ENCODE results near the gene GAS2L3.
"Not testable (repeated sequence)": the region's sequence is repeated elsewhere in the genome, so short reads cannot be mapped to it uniquely, and the experiment has no call there.

GAS2L3 gene

DNA sequence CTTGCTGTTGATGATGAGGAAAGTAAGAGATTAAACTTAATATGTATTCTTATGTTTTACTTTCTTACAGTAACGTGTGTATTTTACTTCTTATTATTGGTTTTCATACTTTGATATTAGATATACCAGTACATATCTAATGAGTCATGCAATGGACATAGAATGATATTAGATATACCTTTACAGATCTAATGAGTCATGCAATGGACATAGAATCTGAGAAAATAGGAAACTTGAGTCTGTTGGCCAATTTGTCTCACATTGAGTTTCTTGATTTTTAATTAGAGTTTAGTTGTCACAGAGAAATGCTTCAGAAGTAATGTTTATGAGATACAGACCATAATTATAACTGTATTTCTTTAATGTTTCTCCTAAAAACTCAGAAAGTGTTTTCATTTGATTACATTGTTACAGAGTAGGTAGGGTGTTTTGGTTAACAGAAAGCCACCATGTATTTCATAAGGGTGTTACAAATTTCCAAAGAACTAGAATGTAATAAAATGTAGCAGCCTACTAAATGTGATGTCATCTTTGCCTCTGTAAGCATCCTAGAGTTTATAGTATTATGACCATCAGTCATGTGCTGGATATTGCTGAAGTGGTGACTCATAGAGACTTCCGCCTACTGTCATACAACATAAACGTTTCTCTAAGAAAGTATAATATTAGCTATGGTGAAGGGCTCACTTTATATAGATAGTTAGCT, 3.0 kb downstream of the GAS2L3 start:
- no peak for DNase-seq

DNA sequence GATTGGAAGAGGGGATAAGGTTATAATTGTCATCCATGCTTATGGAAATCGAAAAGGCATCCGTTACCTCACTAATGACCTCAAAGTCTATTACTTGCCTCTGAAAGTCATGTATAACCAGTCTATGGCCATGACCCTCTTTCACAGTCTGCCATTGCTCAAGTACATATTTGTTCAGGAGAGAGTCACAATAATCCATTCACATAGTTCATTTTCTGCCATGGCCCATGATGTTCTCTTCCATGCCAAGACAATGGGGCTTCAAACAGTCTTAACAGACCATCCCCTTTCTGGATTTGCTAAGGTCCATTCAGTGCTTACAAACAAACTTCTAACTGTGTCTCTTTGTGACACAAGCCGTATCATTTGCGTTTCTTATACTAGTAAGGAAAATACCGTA, 5.4 kb downstream of the GAS2L3 start:
- no peak for DNase-seq

DNA sequence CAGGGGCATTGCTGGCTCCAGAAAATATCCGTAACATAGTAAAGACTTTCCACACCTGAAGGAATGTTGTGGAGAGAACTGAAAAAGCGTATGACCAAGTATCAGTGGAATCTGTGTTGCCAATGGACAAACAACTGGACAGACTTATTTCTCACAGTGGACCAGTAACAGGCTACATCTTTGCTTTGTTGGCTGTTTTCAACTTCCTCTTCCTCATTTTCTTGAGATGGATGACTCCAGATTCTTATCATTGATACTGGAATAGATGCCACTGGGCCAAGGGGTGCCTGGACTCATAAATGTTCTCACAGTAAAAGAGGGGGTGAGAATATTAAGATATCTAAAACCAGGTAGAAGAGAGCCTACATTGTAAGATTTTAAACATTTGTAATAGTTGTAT, 6.4 kb downstream of the GAS2L3 start:
- DNase-seq: no peak

DNA sequence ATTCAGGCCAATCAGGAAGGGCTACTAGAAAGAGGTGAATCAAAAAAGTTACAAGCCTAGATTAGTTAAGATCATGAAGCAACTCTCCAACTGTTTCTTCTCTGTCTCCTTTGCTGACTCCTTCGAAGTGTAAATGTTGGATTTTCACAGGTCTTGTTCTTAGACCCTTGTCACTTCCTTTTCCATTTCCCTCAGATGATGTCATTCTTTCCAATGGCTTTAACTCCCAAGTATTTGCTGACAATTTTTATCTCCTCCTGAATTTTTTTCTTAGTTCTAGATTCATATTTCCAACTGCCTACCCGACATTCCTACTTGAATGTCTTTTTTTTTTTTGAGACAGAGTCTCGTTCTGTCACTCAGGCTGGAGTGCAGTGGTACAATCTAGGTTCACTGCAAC, 10.8 kb downstream of the GAS2L3 start:
- DNase-seq: no peak

DNA sequence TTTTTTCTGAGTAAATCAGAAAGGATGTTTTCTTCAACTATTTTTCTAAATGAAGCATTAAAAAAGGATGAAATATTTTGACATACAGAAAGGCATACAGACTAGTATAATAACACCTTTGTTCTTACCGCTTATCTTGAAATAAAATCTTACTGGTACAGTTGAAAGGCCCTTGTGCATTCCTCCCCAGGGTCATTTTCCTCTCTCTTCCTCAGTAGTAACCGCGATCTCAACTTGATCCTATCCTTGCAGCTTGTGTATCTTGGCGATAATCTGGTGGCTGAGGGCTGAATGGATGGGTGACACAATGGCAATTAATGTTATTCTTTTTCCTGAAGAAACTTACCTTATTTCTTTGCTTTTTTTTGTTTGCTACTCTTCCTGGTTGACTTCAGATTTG, 18.5 kb downstream of the GAS2L3 start:
- DNase-seq: no peak

DNA sequence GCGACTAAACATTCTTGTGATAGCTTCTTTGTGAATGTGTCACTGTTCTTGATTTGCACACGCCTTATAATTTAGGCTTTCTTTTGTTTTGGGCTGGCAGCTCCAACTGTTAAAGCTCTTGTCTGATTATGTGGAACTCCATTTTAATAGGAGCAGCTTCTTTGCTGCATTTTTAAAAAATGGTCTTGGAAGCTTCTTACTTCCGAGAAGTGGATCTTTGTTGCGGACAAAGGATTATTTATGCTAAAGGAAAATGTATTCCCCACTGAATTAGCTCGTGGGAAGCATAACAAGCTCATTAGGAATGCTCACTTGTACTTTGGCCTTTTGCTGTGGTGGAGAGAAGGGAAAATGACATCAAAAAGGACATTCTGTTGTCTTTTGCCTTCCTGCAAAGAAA, 20.0 kb downstream of the GAS2L3 start:
- DNase-seq: peak in 1 of 2 experiments; percentile 9

DNA sequence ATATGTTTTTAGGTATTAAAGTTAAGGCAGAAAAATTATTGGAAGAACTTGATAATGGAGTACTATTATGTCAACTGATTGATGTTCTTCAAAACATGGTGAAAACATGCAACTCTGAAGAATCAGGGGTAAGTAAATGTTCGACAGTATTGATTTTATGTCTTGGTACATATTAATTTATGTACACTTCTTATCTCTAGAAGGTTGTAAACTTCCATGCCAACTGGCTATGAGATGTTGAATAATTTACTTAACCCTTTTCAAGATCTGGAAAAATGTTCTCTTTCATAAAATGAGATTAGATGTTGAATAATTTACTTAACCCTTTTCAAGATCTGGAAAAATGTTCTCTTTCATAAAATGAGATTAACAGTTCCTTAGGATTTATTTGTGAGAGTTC, 28.1 kb downstream of the GAS2L3 start:
- DNase-seq: no peak

DNA sequence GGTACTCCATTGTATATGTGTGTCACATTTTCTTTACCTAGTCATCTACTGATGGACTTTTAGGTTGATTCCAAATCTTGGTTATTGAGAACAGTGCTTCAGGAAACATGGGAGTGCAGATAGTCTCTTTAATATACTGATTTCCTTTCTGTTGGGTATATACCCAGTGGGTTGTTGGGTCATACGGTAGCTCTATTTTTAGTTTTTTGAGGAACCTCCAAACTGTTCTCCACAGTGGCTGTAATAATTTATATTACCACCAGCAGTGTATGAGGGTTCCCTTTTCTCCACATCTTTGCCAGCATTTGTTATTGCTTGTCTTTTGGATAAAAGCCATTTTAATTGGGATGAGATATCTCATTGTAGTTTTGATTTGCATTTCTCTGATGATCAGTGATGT, 29.5 kb downstream of the GAS2L3 start:
- not testable (repeated sequence) for DNase-seq

DNA sequence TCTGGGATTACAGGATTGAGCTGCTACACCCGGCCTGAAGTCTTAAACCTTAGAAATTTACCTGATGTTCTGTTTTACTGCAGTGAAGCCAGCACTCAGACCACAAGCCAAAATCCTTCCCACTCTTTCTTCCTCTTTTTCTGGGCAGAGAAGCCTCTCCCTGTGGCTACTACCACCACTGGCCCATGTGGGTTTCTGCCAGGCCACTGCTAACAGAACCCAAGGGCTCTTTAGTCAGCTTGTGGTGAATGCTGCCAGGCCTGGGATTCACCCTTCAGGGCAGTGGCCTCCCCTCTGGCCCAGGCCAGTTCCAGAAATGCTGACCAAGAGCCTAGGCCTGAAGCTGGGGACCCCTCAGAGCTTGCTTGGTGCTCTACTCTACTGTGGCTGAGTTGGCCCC, 35.3 kb downstream of the GAS2L3 start:
- DNase-seq: no peak

DNA sequence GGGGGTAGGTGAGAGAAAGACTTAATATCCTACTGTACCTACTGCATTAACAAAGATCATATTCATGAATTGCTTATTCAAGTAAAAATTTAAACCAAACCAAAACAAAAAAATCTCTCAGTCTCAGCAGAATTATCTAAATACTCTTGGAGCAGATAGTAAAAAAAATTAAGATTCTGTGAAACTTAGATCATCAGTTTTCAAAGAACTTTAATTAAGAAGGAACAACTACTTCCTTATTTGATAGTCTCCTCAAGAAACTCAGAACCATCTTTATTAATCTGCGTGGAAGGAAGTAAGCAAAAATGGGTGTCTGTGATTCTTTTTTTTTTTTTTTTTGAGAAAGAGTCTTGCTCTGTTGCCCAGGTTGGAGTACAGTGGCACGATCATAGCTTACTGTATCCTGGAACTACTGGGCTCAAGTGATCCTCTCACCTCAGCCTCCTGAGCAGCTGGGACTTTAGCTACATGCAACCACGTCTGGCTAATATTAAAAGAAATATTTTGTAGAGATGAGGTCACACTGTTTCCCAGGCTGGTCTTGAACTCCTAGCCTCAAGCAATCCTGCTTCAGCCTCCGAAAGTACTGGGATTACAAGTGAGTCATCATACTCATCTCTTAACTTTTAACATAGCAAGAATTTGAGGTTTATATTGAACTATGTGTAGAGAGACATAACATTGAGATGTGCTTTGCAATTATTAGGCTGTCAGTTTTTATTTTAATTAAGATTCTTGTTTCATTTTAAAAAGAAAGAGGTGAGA, 37.4 kb downstream of the GAS2L3 start:
- DNase-seq: no peak

DNA sequence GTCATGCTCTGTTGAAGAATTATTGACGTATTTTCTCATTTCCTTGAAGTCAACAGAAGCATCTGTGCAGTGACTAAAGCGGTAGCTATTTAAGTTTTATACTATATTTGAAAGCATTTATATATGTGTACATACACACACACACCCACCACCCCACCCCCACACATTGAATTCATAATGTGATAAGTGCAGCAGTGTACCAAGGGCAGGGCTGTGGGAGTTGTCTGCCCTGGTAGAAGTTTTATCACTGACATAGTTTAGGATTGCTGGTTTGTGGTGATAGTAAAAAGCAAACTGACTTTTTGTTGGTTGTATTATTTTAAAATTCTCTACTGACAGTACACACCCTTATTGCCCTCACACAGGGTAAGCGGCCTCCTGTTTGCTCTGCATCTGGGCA, 39.1 kb downstream of the GAS2L3 start:
- DNase-seq: no peak

DNA sequence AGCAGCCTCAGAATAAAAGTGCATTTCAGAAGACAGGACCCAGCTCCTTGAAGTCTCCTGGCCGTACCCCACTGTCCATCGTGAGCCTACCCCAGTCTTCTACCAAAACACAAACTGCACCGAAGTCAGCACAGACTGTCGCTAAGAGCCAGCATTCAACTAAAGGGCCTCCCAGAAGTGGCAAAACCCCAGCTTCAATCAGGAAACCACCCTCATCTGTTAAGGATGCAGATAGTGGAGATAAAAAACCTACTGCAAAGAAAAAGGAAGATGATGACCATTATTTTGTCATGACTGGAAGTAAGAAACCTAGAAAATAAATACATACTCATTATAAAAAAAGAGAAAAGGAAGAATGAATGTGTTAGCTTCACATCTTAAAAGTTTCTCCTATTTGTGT, 51.1 kb downstream of the GAS2L3 start:
- DNase-seq: no peak

DNA sequence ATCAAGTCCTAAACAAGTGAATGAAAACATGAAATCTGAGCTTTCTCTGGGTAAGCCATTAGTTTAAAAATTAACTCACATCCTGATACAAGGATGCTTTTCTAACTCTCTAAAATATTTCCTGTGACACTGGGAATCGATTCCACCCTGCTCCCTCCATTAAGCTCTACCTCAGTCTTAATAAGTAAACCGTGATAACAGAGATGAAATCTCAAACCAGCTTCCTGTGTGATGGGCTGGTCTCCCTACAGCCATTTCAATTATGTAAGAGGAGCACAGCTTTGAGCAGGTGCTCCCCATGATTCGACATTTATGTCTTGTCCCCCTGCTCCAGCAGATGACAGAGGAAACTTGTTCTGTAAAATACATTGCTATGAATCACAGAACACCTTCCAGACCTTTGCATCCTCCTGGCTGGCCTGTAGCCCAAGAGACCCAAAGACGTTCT, 59.0 kb downstream of the GAS2L3 start:
- no peak for DNase-seq

DNA sequence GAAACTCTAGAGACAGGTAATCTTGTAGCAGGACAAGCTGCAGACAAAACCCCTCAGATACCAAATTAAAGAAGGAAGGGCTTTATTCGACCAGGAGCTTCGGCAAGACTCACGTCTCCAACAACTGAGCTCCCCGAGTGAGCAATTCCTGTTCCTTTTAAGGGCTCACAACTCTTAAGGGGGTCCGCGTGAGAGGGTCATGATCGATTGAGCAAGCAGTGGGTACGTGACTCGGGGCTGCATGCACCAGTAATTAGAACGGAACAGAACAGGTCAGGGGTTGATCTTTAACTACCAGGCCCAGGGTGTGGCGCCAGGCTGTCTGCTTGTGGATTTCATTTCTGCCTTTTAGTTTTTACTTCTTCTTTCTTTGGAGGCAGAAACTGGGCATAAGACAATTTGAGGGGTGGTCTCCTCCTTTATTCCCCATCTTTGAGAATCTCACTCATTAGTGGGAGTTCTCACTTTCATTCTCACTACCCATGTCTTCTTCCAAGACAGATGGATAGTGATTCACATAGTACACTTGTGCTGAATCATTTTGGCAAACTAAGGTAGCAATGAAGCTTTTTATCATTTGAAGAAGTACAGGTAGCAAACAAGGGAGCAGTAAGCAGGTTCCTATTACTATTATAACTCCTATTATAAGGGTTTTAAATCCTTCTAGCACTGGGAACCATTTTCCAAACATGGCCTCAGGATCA, 59.8 kb downstream of the GAS2L3 start:
- not testable (repeated sequence) for DNase-seq

DNA sequence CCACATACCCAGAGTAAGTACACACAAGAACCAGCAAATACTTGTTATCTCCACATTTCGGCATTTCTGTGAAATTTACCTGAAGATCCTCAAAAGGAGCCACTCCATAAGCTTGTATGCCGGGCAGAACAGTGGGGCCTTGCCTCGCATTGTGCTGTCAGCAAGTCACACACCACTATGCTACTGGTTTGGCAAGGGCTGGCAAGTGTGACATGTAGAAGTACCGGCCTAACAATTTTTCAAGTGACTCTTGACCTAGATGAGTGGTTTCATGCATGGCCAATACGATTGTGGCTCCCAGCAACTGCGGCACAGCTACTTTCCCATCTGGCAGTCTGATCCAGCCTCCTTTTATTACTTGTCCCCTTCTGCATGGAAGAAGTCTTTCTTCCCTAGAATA, 69.8 kb downstream of the GAS2L3 start:
- no peak for DNase-seq

DNA sequence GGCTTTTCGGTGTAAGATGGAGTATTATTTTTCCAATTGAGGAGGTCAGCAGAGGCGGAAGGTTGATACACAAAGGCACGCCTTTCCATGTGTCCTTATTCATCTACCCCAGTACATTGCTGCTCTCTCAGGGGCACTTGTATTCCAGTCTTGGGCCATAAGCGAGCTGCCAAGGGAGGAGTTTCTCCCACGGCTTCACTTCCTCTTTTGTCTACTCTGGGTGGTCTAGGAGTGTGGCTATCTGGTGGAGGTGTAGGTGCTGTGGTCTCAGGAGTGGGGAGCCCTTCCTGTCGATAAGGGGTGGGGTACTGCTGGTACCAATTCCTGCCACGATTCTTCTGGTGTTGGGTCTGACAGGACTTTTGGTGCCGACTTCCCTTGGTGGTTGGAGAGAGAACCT, 73.4 kb downstream of the GAS2L3 start:
- no peak for DNase-seq

DNA sequence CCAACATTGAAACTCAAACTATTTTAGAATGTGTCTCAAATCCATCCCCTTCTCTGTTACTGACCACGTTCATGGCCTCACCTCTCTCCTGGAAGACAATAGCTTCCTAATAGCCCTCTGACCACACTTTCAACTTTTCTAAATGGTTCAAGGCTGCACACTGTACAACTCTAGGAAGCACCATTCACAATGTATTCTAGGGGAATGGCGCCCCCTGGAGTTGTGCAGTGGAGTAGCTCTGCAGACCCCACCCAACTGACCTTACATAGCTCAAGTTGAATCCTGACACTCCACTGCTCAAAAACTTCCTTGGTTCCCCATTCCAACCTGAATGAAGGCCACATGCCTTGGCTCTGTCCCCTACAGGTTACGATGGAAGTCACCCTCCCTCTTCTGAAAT, 77.6 kb downstream of the GAS2L3 start:
- DNase-seq: no peak

DNA sequence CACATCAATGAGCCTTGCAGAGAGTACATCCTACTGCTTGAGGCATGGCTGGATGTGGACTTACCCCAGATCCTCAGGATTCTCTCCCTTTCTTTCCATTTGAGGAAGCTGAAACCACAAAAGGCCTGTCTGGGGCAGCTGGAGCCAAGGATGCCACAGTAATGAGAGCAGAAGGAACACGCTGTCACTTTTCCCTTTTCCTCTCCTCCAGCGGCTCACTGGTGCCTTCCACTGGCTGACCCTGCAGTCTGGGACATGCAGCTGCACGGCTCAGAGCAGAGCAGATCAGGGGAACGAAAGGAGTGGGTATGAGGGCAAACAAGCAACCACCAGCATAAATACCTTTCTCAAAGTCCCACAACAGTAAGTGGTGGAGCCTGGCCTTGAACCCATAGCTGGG, 78.2 kb downstream of the GAS2L3 start:
- DNase-seq: no peak

DNA sequence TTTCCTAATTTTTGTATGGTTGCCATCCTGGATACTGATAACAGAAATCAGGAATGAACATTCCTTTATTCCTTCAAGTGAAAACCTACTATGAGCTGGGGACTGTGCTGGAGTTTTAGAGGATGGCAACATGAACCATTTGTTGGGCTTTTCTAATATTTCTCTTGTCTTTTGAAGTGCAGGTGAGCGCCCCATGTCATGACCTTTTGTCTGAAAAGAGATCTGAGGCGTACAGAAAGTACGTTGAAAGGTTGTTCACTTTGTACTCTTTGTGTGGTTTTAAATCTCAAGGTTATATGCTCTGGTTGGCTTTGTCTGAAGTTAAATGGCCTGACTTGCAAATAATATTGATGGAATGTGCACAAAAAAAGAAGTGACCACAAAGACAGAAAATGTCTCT, 79.0 kb downstream of the GAS2L3 start:
- DNase-seq: no peak

DNA sequence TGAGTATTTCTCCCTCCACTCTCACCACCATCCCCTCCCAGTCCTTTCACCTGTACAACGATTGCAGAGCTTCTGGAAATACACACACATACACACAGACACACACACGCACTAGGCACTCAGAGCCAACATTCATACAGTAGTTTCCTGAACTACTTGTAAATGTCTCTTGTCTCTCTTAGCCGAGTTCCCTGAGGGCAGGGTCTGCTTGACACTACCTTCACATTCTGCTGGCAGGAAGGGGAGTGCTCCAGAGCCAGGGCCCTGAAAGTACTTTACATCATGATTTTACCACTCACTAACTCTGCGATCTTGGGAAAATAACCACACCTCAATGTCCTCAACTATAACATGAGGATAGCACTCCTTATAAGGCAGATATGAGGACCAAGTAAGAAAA, 82.7 kb downstream of the GAS2L3 start:
- DNase-seq: no peak

DNA sequence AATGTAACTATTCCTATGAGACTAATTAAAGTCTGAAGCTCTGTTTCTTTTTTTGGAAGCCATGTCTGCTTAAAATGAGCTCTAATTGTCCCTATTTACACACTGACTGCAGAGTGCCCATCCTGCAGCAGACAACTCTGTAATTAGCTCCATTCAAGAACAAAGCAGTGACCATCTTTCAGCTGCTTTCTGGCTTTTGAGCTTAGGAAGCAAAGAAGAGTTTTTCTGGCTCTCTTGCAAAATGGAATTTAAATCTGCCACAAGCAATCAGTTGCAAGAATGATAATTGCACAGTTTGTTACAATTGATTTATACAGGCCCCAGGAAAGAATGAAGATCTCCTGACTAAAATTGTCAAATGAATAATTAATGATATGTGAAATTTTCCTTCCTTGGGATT, 83.4 kb downstream of the GAS2L3 start:
- DNase-seq: peak in 1 of 2 experiments; percentile 20

DNA sequence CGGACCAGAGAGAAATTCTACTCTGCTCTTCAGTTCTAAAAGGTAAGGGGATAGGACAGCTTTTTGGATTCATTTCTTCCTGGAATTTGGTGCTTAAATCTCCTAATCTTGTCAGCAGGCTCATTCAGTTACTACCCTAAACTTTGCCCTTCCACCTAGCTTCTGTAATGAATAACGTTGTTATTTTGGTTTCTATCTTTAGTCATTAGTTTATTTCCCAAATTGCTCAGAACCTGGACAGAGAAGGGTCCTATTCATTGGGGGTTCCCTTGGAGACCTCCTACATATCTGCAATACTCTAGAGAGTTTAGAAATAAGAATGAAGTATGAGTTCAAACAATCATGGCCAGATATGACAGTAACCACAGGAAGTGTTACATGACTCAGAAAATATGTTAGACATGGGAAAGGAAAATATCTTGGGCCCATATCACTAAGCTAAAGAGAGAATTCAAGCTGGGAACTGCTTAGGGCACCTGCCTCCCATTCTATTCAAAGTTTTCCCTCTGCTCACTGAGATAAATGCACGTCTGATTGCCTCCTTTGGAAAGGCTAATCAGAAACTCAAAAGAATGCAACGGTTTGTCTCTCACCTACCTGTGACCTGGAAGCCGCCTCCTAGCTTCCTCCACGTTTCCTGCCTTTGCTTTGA, 87.9 kb downstream of the GAS2L3 start:
- DNase-seq: no peak

DNA sequence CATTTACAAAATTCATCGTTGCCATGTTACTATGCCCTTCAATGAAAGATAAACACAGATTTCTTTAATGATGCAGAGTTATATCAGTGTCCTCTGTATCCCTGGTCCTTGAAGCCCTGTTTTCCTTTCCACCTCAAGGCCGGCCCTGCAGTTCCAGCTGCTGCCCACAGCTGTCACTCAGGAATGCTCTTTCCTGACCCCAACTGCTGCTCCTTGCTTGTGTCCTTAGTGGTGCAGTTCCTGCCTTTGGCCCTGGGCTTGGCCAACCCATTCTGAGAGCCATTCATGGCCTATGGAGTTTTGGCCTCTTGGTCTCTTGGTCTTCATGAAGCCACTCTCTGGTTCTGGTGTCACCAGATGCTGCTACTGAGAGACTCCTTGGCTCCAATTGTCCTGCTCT, 93.1 kb downstream of the GAS2L3 start:
- no peak for DNase-seq
